NT2/D1 (cell line): Measurements from ENCODE around the gene FCN1.

Experiments used
- SUZ12 ChIP-seq: IDR thresholded peaks from 2 replicates; pipeline ENCODE4 v1.6.1; 2011; ENCODE audit not compliant: insufficient read length, insufficient read depth; ENCODE audit errors: extremely low read depth
- YY1 ChIP-seq: IDR thresholded peaks from 2 replicates; pipeline ENCODE4 v1.6.1; 2011; ENCODE audit not compliant: insufficient read length, insufficient read depth

DNA sequence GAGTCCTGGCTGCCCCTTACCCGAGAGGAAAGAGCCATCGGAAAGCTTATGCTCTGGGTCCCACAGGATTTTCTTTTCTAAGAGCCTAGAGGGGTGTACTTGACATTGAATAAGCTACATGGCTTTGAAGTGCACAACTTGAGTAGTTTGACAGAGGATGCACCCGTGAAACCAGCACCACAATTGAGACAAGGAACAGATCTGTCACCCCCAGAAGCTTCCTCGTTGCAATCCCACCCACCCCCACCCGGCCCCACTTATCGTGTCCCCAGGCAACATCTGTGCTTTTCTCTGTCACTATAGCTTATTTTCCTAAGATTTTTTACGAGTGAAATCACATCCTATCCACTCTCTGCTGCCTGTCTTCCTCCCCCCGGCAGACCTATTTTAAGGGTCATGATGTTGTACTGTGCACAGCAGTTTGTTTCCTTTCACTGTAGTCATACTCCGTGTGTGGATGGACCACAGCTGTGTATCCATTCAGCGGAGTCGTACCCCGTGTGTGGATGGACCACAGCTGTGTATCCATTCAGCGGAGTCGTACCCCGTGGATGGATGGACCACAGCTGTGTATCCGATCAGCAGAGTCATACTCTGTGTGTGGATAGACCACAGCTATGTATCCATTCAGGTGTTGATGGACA lies 45.9 kb downstream of the FCN1 start:
- TF ChIP-seq YY1 (no peak), SUZ12 (no peak)
